ENCODE results near the gene CYP26A1.

CYP26A1 gene

DNA sequence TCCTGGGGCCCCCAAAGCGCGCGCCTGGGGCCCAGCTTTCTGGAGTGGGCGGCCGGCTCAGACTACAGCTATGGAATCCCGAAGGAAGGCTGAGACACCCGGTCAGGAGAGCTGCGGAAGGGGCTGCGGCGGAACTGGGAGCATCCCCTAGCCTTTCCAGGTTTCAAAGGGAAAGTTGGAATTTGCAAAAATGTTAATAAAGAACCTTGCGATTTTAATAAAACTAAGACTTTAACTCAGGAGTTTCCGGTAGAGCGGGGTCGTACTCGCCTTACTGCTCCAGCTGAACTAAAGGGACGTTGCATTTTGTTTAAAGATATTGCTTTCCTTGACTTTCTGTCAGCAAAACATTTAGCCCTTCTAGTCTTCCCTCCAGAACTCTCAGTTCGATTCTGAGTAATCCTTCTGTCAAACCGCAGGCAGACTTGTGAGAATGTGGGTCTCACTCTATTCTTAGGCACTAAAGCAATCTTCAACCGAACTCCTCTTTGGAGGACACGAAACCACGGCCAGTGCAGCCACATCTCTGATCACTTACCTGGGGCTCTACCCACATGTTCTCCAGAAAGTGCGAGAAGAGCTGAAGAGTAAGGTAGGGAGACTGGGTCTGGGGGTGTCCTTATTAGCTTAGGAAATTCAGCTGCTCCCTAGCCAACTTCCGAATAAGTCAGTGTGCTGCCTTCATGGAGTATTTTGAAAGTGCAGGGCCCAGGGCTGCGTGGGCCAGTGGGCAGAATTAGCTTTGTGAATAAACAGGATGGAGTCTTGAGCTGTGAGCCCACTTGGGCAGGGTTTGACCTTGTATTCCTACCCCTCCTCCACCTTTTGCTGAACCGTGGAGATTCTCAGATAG is 1.9 kb downstream of the CYP26A1 start:
- no peak for DNase-seq (ENCODE audit: low read depth in 1 of 2, low spot score in 1 of 2)

DNA sequence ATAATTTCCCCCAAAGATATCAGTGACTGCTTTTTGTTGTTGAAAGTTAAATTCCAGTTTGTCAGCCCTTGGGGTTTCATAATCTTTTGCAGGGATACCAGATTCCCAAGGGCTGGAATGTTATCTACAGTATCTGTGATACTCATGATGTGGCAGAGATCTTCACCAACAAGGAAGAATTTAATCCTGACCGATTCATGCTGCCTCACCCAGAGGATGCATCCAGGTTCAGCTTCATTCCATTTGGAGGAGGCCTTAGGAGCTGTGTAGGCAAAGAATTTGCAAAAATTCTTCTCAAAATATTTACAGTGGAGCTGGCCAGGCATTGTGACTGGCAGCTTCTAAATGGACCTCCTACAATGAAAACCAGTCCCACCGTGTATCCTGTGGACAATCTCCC is 3.2 kb downstream of the CYP26A1 start:
- no peak for DNase-seq (ENCODE audit: low read depth in 1 of 2, low spot score in 1 of 2)
- in situ Hi-C loops (cut with HindIII; ENCODE audit: low pct_unique_long_range_greater_than_20kb, low sequenced_read_pairs), result no loop called here
- TF ChIP-seq JUND (IDR thresholded peaks at IDR 0.05; ENCODE audit: low read depth), result no peak

More for the DNA sequence above, 1.9 kb downstream of the CYP26A1 start:
- TF ChIP-seq JUND (IDR thresholded peaks at IDR 0.05; ENCODE audit: low read depth), result no peak
- in situ Hi-C loops (cut with HindIII; ENCODE audit: low pct_unique_long_range_greater_than_20kb, low sequenced_read_pairs), result no loop called here

DNA sequence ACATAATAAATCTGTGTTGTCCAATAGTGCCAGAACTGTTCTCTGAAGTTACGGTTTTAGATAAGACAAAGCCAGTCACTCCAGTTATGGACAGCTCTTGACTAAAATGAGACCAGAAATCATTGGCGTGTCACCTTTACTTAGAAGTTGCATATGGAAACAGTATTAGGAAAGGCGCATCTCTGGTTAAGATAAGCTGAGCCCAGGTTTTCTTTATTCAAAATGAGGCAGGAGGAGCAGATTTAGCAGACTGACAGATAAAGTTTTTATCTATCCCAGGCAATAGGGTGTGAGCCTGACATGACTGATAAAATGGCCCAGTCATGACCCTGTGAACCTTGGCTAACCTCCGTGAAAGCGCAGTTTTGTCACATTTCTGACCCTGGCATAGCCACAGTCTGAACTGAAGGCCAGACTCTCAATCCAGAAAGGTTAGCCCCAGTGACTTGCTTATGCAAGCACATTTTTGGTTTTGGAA is 4.2 kb downstream of the CYP26A1 start:
- in situ Hi-C loops (cut with HindIII; ENCODE audit: low pct_unique_long_range_greater_than_20kb, low sequenced_read_pairs), result no loop called here
- no peak for DNase-seq (ENCODE audit: low read depth in 1 of 2, low spot score in 1 of 2)
- TF ChIP-seq JUND (IDR thresholded peaks at IDR 0.05; ENCODE audit: low read depth), result no peak

DNA sequence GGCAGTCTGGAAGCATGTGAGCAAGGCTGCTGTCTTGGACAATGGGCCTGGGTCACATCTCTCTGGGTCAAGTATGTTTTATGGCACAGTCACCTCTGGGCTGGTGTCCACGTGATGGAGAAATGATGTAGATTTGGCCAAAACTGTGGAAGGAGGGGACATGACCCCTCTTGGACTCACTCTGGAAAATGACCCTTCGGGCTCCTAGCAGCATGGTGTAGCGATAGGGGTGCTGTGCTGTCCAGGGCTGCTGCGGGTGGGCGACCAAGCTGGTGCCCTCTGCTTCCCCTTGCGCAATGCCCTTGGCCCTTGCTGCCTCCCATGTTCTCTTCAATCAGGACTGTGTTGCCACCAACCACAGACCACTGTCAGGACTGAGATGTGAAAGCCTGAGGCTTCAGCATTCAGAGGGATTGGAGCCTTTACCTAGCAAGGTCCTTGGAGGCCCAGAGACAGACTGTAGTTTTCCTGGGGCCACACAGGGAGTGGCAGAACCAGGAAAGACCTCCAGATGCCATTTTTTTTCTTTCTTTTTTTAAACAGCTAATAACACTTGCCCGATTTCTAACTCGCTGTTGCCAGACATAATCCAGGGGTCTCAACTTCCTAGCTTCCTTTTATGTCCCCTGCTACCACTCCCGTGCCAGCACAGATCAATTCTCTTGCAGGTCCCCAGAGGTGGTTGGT is 6.1 kb downstream of the CYP26A1 start:
- in situ Hi-C loops (cut with HindIII; ENCODE audit: low pct_unique_long_range_greater_than_20kb, low sequenced_read_pairs), result no loop called here
- TF ChIP-seq JUND (IDR thresholded peaks at IDR 0.05; ENCODE audit: low read depth), result no peak
- no peak for DNase-seq (ENCODE audit: low read depth in 1 of 2, low spot score in 1 of 2)

DNA sequence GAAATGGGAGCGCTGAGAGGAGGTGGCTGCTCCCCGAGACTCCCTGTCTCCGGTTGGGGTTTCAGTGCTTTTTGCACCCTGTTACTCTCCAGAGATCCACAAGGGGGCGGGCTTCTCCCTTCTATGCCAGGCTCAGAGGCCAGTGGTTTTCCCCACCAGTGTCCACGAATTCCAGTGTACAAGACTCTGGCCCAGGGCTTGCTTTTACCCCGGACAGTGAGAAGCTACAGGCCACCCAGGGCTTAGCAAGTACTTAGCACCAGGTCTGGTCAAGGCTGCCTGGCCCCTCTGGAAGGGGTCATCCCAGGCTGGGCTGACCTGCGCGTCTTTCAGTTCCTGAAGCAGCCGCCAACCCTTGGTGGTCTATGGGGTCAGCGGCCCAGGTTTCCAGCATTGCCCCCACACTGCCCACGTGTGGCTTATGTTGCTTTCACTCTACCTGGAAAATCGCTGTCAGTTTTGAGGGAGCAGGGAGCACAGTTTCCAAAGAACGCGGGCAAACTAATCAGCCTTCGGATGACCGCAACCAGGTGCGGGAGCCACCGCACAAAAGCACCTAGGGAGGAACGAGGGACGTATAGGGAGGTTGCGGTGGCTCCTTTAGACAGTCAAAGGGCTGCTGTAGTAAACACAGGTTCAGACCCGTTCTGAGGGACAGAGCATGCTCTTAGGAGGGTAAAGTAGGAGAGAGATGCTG is 6.8 kb downstream of the CYP26A1 start:
- in situ Hi-C loops (cut with HindIII; ENCODE audit: low pct_unique_long_range_greater_than_20kb, low sequenced_read_pairs), result no loop called here
- no peak for TF ChIP-seq JUND (IDR thresholded peaks at IDR 0.05; ENCODE audit: low read depth)
- peak; percentile 74 to 88 for DNase-seq (ENCODE audit: low read depth in 1 of 2, low spot score in 1 of 2)

DNA sequence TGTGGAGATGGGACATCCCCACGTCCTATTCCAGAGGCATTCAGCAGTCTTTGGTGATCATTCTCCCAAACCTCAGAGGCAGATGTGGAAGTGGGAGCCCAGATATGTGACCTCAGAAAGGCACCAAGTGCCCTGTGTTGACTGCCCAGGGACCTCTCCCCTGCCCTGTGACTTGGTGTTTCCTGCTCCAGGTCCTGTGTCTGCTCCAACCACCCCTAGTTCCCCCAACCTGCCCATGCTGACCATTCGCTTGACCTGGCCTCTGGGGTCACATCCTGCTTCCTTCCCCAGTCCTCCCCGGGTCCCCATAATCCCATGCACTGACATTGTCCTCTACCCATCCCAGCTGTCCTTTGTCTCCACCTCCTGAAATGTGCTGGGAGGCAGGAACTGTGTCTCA is 7.6 kb downstream of the CYP26A1 start:
- DNase-seq (ENCODE audit: low read depth in 1 of 2, low spot score in 1 of 2), result no peak
- in situ Hi-C loops (cut with HindIII; ENCODE audit: low pct_unique_long_range_greater_than_20kb, low sequenced_read_pairs), result no loop called here
- no peak for TF ChIP-seq JUND (IDR thresholded peaks at IDR 0.05; ENCODE audit: low read depth)

DNA sequence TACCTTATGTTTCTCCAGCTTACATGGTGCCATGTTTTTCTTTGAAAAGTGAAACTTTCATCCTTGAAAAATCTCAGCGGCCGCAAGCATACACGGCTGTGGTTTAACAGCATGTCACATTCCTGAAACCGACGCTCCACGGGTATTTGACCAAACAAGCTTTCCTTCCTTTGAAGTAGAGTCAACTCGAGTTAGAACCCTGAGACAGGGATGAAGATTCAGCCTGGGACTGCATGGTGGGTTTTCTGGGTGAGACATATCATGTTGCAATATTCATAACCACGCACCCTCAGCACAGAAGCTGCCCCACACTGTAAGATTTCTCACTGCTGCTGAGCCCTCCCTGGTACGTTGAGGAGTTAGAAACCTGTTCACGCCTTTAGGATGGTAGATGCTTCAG is 8.1 kb downstream of the CYP26A1 start:
- DNase-seq (ENCODE audit: low read depth in 1 of 2, low spot score in 1 of 2), result no peak
- in situ Hi-C loops (cut with HindIII; ENCODE audit: low pct_unique_long_range_greater_than_20kb, low sequenced_read_pairs), result no loop called here
- TF ChIP-seq JUND (IDR thresholded peaks at IDR 0.05; ENCODE audit: low read depth), result no peak

DNA sequence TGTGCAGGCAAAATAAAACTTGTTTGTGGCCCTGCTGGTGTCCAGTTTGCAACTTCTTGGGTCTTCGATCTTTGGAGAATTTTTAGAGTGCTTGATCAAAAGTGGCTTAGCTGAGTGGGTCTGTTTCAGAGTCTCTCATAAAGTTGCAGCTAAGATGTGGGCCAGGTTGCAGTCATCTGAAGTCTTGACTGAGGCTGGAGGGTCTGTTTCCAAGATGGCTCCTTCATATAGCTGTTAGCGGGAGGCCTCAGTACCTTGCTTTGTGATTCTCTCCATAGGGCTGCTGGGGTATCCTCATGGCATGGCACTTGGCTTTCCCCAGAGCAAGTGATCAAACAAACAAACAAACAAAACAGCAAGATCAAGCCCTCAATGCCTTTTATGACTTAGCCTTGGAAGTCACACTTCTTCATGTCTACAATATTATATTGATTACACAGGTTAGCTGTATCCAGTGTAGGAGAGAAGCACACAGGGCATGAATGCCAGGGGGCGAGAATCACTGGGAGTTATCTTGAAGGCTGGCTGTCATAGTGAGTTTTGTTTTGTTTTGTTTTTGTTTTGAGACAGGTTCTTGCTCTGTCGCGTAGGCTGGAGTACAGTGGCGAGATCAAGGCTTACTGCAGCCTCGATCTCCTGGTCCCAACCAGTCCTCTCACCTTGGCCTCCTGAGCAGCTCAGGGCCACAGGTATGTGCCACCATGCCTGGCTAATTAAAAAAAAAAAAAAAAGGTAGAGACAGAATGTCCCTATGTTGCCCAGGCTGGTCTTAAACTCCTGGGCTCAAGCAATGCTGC is 10.2 kb downstream of the CYP26A1 start:
- no peak for TF ChIP-seq JUND (IDR thresholded peaks at IDR 0.05; ENCODE audit: low read depth)
- in situ Hi-C loops (cut with HindIII; ENCODE audit: low pct_unique_long_range_greater_than_20kb, low sequenced_read_pairs), result no loop called here
- no peak for DNase-seq (ENCODE audit: low read depth in 1 of 2, low spot score in 1 of 2)

DNA sequence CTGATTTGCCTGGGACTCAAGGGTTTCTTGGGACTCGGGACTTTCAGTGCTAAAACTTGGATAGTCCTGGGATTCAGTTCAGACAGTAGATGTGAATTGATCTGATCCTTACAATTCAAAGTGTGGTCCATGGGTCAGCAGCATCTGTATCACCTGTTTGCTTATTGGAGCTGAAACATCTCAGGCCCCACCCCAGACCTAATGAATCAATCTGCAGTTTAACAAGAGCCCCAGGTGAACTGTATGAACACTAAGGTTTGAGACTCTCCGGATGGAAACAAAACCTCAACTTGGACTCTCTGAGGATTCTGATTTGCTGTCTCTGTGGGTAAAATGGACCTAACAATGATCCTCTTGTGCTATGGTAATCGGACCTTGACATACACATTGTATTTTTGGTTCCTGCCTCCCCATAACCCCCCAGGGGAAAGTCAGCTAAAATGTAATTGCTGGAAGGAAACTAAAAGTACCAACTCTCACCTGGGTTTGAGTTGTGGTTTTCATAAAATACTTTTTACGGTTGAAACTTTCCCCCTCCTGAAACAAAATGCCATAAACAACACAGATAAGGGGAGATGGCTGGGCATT is 11.7 kb downstream of the CYP26A1 start:
- in situ Hi-C loops (cut with HindIII; ENCODE audit: low pct_unique_long_range_greater_than_20kb, low sequenced_read_pairs), result no loop called here
- no peak for TF ChIP-seq JUND (IDR thresholded peaks at IDR 0.05; ENCODE audit: low read depth)
- no peak for DNase-seq (ENCODE audit: low read depth in 1 of 2, low spot score in 1 of 2)

DNA sequence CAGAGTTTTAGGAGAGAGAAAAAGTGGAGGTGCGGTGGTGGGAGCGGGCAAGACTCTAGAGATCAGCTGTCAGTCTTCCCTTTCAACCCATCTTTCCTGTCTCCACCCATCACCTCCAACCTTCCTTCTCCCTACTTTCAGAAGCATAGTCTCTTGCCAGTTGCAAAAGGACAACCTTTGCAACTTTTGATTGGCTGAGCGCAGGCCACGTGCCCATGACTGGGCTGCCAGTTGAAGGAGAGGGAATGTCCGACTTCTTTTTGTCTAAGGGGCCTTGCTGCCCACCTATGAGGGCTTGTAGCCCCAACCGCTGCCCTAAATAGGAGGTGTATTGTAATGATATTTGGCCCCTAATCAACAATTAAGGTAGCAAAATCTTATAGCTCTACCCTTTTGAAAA is 12.6 kb downstream of the CYP26A1 start:
- in situ Hi-C loops (cut with HindIII; ENCODE audit: low pct_unique_long_range_greater_than_20kb, low sequenced_read_pairs), result no loop called here
- DNase-seq (ENCODE audit: low read depth in 1 of 2, low spot score in 1 of 2), result no peak
- TF ChIP-seq JUND (IDR thresholded peaks at IDR 0.05; ENCODE audit: low read depth), result no peak

DNA sequence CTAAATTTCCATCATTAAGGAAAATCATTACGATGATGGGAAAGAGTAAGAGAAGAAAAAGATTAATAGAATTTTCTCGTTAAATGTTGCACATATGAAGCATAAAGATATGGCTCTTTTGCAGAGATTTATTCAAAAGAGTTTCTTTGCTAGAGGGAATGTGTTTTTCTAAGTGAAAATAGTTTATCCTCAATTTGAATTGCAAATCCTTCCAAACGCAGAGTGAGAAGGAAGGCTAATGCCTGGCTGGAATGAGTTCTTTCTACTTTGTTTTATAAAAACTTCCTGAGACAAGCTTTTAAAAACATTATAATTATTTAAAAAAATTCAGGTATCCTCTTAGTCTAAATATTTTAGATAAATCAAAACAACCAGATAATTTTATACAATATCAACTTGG is 14.2 kb downstream of the CYP26A1 start:
- DNase-seq (ENCODE audit: low read depth in 1 of 2, low spot score in 1 of 2), result no peak
- in situ Hi-C loops (cut with HindIII; ENCODE audit: low pct_unique_long_range_greater_than_20kb, low sequenced_read_pairs), result no loop called here
- no peak for TF ChIP-seq JUND (IDR thresholded peaks at IDR 0.05; ENCODE audit: low read depth)

DNA sequence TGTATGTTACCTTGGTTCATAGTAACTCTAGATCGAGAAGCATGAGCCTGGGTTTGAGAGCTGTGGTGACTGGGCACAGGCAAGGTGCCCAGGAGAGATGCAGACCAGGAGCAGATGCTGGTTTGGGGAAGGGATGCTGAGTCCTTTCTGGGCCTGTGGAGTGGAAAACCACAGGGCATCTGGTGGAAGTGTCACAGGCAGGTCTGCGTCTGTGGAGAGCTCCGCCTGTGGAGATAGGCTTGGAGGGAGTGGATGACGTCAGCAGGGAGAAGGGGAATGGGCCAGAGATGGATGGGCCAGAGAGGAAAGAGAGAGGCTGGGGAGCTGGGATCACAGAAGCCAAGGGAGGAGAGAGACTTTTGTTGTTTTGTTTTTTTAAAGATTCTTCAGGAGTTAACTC is 14.8 kb downstream of the CYP26A1 start:
- TF ChIP-seq JUND (IDR thresholded peaks at IDR 0.05; ENCODE audit: low read depth), result no peak
- no peak for DNase-seq (ENCODE audit: low read depth in 1 of 2, low spot score in 1 of 2)
- in situ Hi-C loops (cut with HindIII; ENCODE audit: low pct_unique_long_range_greater_than_20kb, low sequenced_read_pairs), result no loop called here
